Measurements from ENCODE around the gene HIVEP2.

The HIVEP2 gene

DNA sequence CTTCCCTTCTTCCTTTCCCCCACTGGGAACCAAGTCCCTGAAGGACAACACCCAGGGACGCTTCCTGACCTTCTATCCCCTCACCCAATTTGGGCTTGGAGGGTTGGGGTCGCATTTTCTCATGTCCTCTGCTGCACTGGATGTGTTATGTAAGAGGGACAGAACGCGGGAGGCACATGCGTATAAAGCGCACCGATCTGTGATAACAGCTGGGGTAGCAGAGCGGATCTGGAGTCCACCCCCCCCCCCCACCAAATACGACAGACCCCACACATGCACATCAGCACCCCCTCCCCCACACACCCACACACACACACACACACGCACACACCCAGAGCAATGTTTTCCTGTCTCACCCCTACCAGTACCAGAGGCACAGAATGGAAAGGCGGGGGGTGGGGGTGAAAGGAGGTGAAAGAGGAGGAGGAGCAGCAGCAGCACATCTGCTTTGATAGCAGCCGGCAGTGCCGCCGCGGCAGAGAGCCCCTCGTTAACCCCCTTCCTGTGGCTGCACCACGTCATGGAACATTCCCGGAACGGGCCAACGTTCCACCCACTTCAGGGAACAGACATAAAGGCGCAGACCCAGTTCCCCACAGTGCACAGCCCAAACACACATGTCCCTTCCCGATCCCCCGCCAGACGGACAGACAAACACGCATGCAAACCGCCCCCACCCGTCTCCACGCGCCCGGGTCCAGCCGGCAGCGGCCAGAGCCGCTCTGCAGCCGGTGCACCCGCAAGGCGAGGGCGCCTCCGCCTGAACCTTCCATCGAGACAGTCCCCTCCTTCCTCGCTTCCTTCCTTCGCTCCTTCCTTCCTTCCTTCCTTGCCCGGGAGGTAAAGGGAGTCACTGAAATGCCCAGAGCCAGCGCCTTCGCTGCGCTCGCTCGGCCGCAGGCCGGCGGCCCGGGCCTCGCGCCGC, 590 bp downstream of the HIVEP2 start:
- no peak for DNase-seq (ENCODE audit: low read depth)

GRCh38 chr6:142943711-142944123, 1.3 kb downstream of the HIVEP2 start:
- no peak for DNase-seq (ENCODE audit: low read depth)

GRCh38 chr6:142942805-142943227, 2.2 kb downstream of the HIVEP2 start:
- no peak for DNase-seq (ENCODE audit: low read depth)

DNA sequence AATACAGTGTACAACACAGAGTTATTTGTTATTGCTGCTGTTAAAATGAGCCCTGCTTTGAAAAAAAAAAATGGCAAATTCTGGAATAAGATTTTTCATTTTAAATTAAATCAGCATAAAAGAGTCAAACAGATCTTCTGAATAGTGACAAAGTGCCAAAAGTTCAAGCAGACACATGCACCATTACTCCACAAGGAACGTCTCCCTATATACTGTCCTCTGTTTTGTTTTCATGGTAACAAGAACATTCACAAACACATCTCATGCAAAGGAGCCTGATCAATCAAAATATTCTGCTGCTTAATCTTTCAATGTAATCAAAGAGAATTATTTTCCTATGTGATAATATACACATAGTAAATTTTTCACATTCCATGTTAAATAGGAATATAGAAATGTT, 2.7 kb downstream of the HIVEP2 start:
- DNase-seq (ENCODE audit: low read depth), result no peak

DNA sequence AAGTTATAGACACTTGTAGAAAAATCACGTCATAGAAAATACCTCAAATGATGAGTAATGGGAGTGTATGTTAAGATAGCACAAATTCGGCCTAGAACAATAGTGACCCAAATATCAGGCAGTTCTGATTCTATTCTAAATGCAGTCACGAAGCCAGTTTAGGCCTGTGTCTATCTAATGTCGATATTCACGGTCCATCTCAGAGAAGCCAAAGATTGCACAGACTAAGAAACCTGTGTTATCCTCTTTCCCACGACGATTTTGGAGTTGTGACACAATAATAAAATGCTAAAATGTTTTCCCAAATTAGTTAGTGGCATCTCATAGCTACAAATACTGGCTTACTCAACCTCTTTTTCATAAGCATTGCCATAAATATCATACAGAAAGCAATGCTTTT, 4.0 kb downstream of the HIVEP2 start:
- DNase-seq (ENCODE audit: low read depth), result no peak

DNA sequence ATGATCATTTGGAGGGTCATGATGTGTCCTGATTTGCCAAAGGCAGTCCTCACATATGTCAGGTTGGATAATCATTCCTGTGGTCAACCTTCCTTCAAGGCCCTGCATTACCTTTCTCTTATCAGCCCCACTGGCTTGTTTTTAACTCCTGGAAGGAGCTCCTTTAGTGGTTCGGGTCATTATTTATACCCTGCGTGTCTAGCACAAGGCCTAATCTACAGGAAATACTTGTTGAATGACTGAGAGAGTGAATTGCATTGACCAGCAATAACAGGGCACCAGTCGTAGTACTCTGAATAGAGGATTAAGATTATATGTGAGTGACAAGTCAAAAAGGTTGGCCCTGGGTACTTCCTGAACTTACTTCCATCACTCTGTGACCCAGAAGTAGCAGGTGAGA, 4.5 kb downstream of the HIVEP2 start:
- no peak for DNase-seq (ENCODE audit: low read depth)

- no peak for DNase-seq (ENCODE audit: low read depth)
These were observed 6.5 kb downstream of the HIVEP2 start for GRCh38 chr6:142938510-142938909.

GRCh38 chr6:142937986-142938385, 7.0 kb downstream of the HIVEP2 start:
- no peak for DNase-seq (ENCODE audit: low read depth)

- DNase-seq (ENCODE audit: low read depth), result no peak
These were observed 9.1 kb downstream of the HIVEP2 start for GRCh38 chr6:142935553-142936517.

GRCh38 chr6:142934599-142934998, 10.4 kb downstream of the HIVEP2 start:
- no peak for DNase-seq (ENCODE audit: low read depth)

DNA sequence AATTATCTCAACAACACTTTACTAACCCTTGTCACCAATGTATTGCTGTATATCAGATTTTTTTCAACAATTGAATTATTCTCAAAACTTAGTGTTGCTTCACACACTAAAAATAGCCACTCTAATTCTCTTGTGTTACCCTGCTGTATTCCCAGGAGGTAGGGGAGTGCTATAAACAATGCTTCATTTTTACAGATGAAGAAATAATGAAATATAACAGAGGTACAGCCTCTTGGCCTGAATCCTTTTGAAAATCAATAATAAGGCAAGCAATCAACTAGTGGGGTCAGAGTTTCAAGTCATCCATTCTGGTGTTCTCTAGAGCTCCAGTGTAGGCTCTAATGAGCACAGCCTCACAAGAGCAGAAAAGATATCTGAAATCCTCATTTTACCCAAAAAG, 10.9 kb downstream of the HIVEP2 start:
- DNase-seq (ENCODE audit: low read depth), result no peak

DNA sequence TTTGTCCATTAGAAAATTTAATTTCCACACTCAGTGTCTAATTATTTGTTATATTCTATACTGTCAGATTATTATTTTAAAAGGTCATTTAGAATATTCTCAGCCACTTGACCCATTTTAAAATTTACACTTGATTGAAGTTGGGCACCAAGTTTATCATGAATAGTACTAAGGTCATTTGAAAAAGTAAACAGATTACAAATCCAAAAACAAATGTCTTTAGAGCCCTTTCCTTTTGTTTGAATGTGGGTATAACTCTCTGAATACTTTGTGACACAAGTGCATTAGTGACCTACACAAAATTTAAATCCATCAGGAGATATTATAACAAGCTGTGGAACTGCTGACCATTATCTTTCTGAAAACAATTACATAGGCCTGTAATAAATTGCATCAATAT, 11.3 kb downstream of the HIVEP2 start:
- no peak for DNase-seq (ENCODE audit: low read depth)

DNA sequence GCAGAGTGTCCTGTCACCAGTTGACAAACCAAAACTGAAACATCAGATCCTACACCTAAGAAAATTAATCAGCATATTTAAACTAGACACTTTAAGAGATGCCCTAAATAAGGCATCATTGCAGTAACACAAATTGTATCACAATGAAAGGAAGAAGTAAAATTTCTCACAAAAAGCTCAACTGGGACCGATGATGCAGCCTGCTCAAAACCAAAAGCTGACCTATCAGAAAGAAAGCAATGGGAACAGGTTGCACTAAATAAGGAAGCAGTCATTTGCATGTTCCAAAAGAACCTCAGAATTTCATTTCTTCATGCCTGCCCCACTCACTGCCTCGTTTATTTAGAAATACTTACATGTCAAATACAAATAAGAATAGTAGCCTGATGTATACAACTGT, 12.1 kb downstream of the HIVEP2 start:
- no peak for DNase-seq (ENCODE audit: low read depth)

DNA sequence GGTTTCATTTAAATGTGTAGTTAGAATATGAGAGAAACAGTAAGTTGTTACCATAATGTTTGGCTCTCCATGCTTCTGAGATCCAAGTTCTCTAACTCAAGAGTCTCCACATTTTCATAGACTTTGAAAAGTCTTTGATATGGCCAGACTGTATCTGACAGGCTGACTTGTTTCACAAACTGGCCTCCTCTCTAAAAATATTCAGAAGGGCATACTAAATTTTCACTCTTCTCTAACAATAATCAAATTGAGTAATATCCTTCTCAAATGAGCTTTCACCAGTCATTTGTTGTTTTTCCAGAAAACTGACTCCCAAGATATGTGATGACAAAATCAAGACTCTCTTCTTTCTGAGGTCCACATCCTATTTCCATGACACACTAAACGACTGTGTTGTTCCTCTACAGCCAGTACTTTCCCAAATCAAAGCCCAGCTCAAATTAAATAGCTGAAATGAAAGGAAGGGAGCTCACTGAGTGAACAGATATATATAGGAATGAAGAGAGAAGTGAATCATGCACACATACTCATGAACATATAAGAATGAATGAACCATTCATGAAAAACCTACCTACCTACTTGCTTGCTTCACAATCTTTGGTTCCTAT, 15.1 kb downstream of the HIVEP2 start:
- no peak for DNase-seq (ENCODE audit: low read depth)

DNA sequence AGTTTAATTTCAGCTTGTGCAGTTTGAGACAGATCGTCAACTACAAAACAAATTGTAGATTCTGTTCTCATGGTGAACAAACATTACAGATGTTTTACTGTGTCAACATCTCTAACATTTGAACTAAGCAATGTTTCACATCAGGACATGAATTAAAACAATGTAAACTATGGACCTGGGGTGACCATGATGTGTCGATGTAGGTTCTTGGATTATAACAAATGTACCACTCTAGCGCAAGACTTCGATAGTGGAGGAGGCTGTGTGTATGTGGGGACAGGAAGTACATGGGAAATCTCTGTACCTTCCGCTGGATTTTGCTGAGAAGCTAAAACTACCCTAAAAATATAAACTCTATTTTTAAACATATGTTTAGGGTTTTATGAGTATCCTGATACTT, 17.1 kb downstream of the HIVEP2 start:
- no peak for DNase-seq (ENCODE audit: low read depth)

DNA sequence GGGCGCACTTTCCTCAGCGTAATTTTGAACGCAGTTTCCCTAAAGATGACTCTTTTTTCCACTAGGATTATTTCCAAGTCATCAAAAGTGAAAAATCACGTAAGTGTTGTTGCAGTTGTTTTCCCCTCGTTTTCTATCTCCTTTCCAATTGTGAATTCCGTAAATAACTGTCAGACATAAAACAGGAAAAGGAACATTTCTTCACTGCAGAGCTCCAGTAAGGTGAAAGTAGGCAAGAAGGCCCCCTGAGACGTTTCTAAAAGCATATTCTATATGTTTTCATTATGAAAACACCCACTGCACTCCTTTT, 17.8 kb downstream of the HIVEP2 start:
- no peak for DNase-seq (ENCODE audit: low read depth)

DNA sequence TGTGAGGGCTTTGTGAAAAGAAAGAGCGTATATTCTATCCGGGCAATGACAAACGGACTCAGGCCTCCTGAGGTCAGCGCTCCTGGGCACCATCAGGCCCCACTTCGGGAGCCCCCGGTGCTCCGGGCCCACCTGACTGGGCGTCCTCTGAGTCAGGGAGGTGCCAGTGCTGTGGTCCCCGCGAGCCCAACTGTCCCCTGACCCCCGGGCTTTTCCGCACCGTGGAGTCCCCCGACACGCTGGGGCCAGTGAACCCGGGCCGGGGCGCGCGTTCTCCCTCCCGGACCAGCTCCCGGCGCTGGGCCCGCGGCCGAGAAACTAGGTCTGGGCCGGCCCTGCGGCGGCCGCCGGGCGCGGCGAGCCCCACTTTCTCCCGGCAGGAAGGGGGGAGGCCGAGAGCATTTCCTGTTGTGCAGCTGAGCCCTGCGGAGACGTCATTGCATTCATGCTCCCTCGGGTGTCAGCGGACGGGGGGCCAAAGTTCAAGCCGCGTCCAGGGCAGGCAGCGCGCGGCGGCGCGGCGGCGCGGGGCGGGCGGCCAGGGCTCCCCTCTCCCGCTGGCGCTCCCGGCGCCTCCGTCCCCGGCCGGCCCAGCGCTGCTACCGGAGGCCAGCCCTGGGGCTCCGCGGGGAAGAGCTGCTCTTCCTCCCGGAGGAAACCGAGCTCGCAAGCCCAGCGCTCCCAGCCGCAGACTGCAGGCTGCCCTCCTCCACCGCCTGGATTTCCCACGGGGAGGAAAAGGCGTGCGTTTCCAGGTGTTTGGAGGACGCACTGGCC, 18.3 kb downstream of the HIVEP2 start:
- DNase-seq (ENCODE audit: low read depth), result peak; percentile 58

- no peak for DNase-seq (ENCODE audit: low read depth)
These were observed 18.8 kb downstream of the HIVEP2 start for GRCh38 chr6:142926177-142926493.

GRCh38 chr6:142925575-142926110, 19.3 kb downstream of the HIVEP2 start:
- no peak for DNase-seq (ENCODE audit: low read depth)

DNA sequence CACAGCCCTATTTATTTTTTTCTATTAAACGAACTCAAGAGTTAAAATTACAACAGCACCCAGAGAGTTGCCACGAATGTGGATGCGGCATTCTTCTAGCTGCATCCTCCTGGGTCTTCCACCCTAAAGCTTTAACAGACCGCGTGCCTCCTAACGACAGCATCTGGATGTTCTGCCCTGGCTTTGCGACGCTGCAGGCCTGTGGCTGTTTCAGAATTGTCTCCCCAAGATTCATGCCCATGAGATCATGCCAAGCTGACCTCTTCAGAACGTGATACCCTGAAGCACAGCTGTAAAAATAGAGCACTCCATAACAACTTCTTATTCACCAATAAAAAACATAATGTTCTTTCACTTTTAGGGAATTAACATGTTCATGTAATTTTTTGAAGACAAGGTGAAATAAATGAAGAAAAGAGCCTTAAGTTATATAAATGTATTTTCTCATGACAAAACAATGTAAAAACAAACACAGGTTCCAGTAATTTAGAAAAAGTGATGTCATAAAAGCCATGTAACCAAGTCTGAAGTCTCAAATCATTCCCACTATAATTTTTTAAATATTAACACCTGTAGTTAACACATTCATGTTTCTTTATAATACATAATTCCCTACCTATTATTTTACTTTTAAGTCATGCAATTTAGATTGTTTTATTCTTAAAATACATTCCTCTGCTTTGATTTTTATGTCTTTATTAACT, 26.5 kb downstream of the HIVEP2 start:
- no peak for DNase-seq (ENCODE audit: low read depth)

DNA sequence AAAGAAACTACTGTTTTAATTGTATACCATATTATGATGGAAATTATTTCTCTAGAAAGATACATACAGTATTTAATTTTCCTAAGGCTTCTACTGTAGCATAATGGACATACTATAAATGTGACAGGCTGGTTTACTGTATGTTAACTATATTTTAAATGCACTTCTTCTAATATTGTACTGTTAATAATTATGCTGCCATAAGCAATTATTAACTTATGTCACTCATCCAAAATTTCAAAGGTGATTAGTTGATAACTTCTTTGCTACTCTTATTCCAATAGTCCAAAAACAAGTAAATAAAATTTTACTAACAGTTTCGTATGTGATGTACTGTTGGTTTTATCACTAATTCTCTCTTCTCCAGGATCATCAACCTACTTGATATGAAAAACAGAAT, 28.1 kb downstream of the HIVEP2 start:
- no peak for DNase-seq (ENCODE audit: low read depth)
